ENCODE measurements around the gene SETD2.

- TF ChIP-seq EZH2 (IDR thresholded peaks at IDR 0.05; ENCODE audit: borderline replicate concordance, low read length) (no peak), CTCF (IDR thresholded peaks at IDR 0.05; ENCODE audit: low read length) (no peak)
These were observed 12.7 kb upstream of the SETD2 start for GRCh38 chr3:47176582-47176981.

All from OCI-LY1 (cell line).